GM23248 (cell line): ENCODE data around the gene GP1BA.

ENCODE experiments used
- EZH2 ChIP-seq: fragments of 200-600 bp; sonication (generic); IDR thresholded peaks from 2 replicates; pipeline ENCODE4 v1.6.1; 2018; ENCODE audit warnings: antibody characterized with exemption, mild to moderate bottlenecking; ENCODE audit not compliant: insufficient read depth, poor library complexity, severe bottlenecking
- EZH2phosphoT487 ChIP-seq: fragments of 200-600 bp; sonication (generic); IDR thresholded peaks from 2 replicates; pipeline ENCODE4 v1.6.1; 2018; ENCODE audit warnings: antibody characterized with exemption, moderate library complexity, mild to moderate bottlenecking, low read depth; ENCODE audit not compliant: insufficient read depth

DNA sequence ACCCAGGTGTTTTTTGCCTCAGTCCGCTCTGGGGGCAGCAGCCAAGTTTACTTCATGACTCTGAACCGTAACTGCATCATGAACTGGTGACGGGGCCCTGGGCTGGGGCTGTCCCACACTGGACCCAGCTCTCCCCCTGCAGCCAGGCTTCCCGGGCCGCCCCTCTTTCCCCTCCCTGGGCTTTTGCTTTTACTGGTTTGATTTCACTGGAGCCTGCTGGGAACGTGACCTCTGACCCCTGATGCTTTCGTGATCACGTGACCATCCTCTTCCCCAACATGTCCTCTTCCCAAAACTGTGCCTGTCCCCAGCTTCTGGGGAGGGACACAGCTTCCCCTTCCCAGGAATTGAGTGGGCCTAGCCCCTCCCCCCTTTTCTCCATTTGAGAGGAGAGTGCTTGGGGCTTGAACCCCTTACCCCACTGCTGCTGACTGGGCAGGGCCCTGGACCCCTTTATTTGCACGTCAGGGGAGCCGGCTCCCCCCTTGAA lies 34.8 kb upstream of the GP1BA start:
- no peak for TF ChIP-seq EZH2
- TF ChIP-seq EZH2phosphoT487, result no peak
